HG02885 (cell line): ENCODE measurements around the gene PRR7.

ENCODE experiments used
- ATAC-seq: cut with Tn5 transposase; IDR thresholded peaks from one replicate; pipeline ENCODE4 v1.9.1; 2021; ENCODE audit warnings: mild to moderate bottlenecking; ENCODE audit not compliant: unreplicated experiment, poor library complexity

PRR7 gene

GRCh38 chr5:177448244-177448950 is 1.8 kb downstream of the PRR7 start:
- ATAC-seq, result no peak

GRCh38 chr5:177449140-177450061 is 2.8 kb downstream of the PRR7 start:
- no peak for ATAC-seq

- ATAC-seq, result no peak
Measured at GRCh38 chr5:177450667-177451424, 4.2 kb downstream of the PRR7 start.

- no peak for ATAC-seq
Measured at GRCh38 chr5:177452688-177453638, 6.3 kb downstream of the PRR7 start.

- peak; percentile 6 for ATAC-seq
Measured at GRCh38 chr5:177453852-177454396, 7.3 kb downstream of the PRR7 start.

GRCh38 chr5:177454397-177455035 is 7.9 kb downstream of the PRR7 start:
- ATAC-seq, result peak; percentile 60

- peak; percentile 58 for ATAC-seq
Measured at GRCh38 chr5:177455036-177455660, 8.5 kb downstream of the PRR7 start.

GRCh38 chr5:177455661-177456590 is 9.3 kb downstream of the PRR7 start:
- ATAC-seq, result peak; percentile 20

GRCh38 chr5:177456591-177456964 is 10.0 kb downstream of the PRR7 start:
- no peak for ATAC-seq

GRCh38 chr5:177456976-177457851 is 10.6 kb downstream of the PRR7 start:
- peak; percentile 44 for ATAC-seq

- no peak for ATAC-seq
Measured at GRCh38 chr5:177457852-177458681, 11.5 kb downstream of the PRR7 start.

- ATAC-seq, result no peak
Measured at GRCh38 chr5:177458912-177459350, 12.3 kb downstream of the PRR7 start.

GRCh38 chr5:177459357-177459756 is 12.7 kb downstream of the PRR7 start:
- no peak for ATAC-seq

GRCh38 chr5:177459819-177460628 is 13.4 kb downstream of the PRR7 start:
- no peak for ATAC-seq
